ENCODE measurements around the gene CSNK1A1. TPM values are rescaled to one million over a fixed set of nuclear protein-coding genes. Genes with fewer than 3 reads are reported as not detected.
A peak's percentile ranks its signal among the peaks of the same experiment; 100 is the strongest.

CSNK1A1 gene
- total and polyA plus RNA-seq, 2 of the 4 experiments (the other 2 are of a cell fraction), result 140 to 419 TPM

GRCh38 chr5:149474198-149474597 lies 77.0 kb downstream of the CSNK1A1 start:
- no peak overlapping the region for H2BK5ac ChIP-seq (ENCODE audit: low read depth, low read length, poor library complexity, severe bottlenecking)
- BruUV-seq (replicated peaks), result no TSS peak
- no peak overlapping the region for H4K8ac ChIP-seq (ENCODE audit: low read depth in 2 of 2, low read length in 2 of 2)
- H3K4me2 ChIP-seq (ENCODE audit: low read depth, low read length), result no peak overlapping the region
- H3K36me3 ChIP-seq (ENCODE audit: control insufficient read depth, insufficient read depth, low read length), result no peaks in the 10 kb centered on the region
- no peak overlapping the region for H3K4me3 ChIP-seq (ENCODE audit: insufficient read depth, low read depth, low read length)
- DNase-seq (no peak), ATAC-seq (ENCODE audit: low read depth) (0 out of 2 replicates have a peak, but pooled peaks have one; percentile 19)
- no peaks in the 10 kb centered on the region for H4K20me1 ChIP-seq (ENCODE audit: insufficient read depth, low read length)
- H3K79me1 ChIP-seq (ENCODE audit: low read depth in 1 of 2, low read length in 2 of 2), result no peaks in the 10 kb centered on the region
- in situ Hi-C loops (cut with MboI; ENCODE audit: low sequenced_read_pairs) (no loop called here), dilution Hi-C loops (cut with HindIII; ENCODE audit: low sequenced_read_pairs, unreplicated experiment) (no loop called here), intact Hi-C loops (cut with micrococcal nuclease) (no loop called here)
- ChIA-PET CTCF (no interaction called here), POLR2A (ENCODE audit: unreplicated experiment) (no interaction called here)
- peak overlapping the region; percentile 4; the same call in 1 of the 2 replicates for H3K4ac ChIP-seq (ENCODE audit: low read depth, low read length)
- H2AK9ac ChIP-seq (replicated peaks; ENCODE audit: low read depth, low read length, poor library complexity), result no peak overlapping the region
- H3K9ac ChIP-seq (ENCODE audit: low read depth, low read length), result no peak overlapping the region
- H3K9me3 ChIP-seq (ENCODE audit: control insufficient read depth, insufficient read depth, low read length), result no peaks in the 10 kb centered on the region
- H4K91ac ChIP-seq (ENCODE audit: insufficient read depth, low read depth, low read length), result no peak overlapping the region
- 80% methylated on average over 1 of the region's 3 CpGs; no CpG with 5 or more reads in 1 of the 2 experiments for WGBS, 2 experiments (ENCODE audit: extremely low coverage in 2 of 2, insufficient read length in 1 of 2)
- H3K4me1 ChIP-seq (ENCODE audit: control insufficient read depth, insufficient read depth, low read length), result peaks cover 9% of the 10 kb centered on the region
- H2BK20ac ChIP-seq (ENCODE audit: low read depth, low read length), result peak overlapping the region; percentile 64
- no peak overlapping the region for H3K27ac ChIP-seq (ENCODE audit: insufficient read depth, low read length)
- no peak overlapping the region; the same call in 1 of the 2 replicates for H4K5ac ChIP-seq (ENCODE audit: low read depth, low read length)
- peak overlapping the region; percentile 52; the same call in 1 of the 2 replicates for H3K18ac ChIP-seq (ENCODE audit: low read depth, low read length)
- no peaks in the 10 kb centered on the region for H3K27me3 ChIP-seq (ENCODE audit: control insufficient read depth, insufficient read depth, low read length)
- no peaks in the 10 kb centered on the region; the same call in 1 of the 2 replicates for H3K9me1 ChIP-seq (ENCODE audit: insufficient read depth, low read length)
- no peak overlapping the region for H3K23ac ChIP-seq (ENCODE audit: low read depth, low read length)
- no peak overlapping the region for H3K56ac ChIP-seq (ENCODE audit: extremely low read depth, insufficient read depth, low read length)
- no peak for TF ChIP-seq USF2 (IDR thresholded peaks at IDR 0.05; ENCODE audit: low read depth, low read length)
- TF ChIP-seq CHD1 (IDR thresholded peaks at IDR 0.05; ENCODE audit: low read depth, low read length), result no peak
- TF ChIP-seq SMC3 (IDR thresholded peaks at IDR 0.05; ENCODE audit: low read depth, low read length), result no peak
- no peak for TF ChIP-seq MAFK (IDR thresholded peaks at IDR 0.05; ENCODE audit: low read depth, low read length)
- no peak for TF ChIP-seq RCOR1 (IDR thresholded peaks at IDR 0.05; ENCODE audit: insufficient replicate concordance, low read length)
- TF ChIP-seq RAD21 (IDR thresholded peaks at IDR 0.05; ENCODE audit: low read length), result no peak
- TF ChIP-seq MAZ (IDR thresholded peaks at IDR 0.05; ENCODE audit: borderline replicate concordance, low read depth, low read length), result no peak
- no peak for TF ChIP-seq BHLHE40 (IDR thresholded peaks at IDR 0.05; ENCODE audit: low read depth, low read length)
- no peak for TF ChIP-seq ELK1 (IDR thresholded peaks at IDR 0.05; ENCODE audit: borderline replicate concordance, low read depth, low read length)
- TF ChIP-seq FOS (IDR thresholded peaks at IDR 0.05; ENCODE audit: low read depth, low read length), result no peak
- no peak for TF ChIP-seq NFE2L2 (IDR thresholded peaks at IDR 0.05; ENCODE audit: low read depth, low read length)
- no peak for TF ChIP-seq CEBPB (IDR thresholded peaks at IDR 0.05; ENCODE audit: low read depth, low read length)
- no peak for TF ChIP-seq CTCF (conservative IDR thresholded peaks at IDR 0.05; ENCODE audit: low read depth, low read length)
- no peak for TF ChIP-seq MXI1 (IDR thresholded peaks at IDR 0.05; ENCODE audit: borderline replicate concordance, low read depth, low read length)
- peak overlapping the region; percentile 59 for H2AFZ ChIP-seq (replicated peaks; ENCODE audit: low read length, poor library complexity)
- H3K14ac ChIP-seq (replicated peaks; ENCODE audit: low read depth, low read length), result no peak overlapping the region
- H2BK15ac ChIP-seq (ENCODE audit: low read depth, low read length), result no peak overlapping the region; the same call in 2 of the 3 replicates
- H2AK5ac ChIP-seq (ENCODE audit: low read depth, low read length), result no peak overlapping the region
- H2BK120ac ChIP-seq (ENCODE audit: low read depth, low read length), result no peak overlapping the region
